ENCODE results near the gene RAB5A. TPM values are rescaled to one million over a fixed set of nuclear protein-coding genes. Genes with fewer than 3 reads are reported as not detected.

The RAB5A gene
- total RNA-seq, 4 donors from 2014 or later, result 80.6 to 105 (median 87.5) TPM

DNA sequence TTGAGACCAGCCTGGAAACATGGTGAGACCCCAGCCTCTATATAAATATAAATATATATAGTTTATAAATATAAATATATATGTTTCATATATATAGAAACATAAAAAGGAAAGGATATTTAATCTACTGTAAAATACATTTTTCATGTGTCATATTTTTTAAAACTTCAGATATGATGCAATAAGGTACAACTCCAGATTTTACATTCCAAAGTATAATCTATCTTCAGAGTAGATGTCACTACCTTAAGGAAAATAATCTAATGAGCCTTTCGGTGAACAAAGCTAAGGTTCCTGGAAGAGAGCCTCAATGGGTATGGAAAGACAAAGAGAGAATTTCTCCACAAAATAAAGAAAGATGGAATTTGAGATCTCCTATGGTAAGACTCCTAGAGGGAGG is 29.7 kb upstream of the RAB5A start:
- peaks cover 0 to 2% of the 10 kb centered on the region in 2 donors for H3K9me3 ChIP-seq
- no peak for DNase-seq
- intact Hi-C loops (cut with DNase I; ENCODE audit: low total_unique reads), result no loop called here
- WGBS, 2 donors (ENCODE audit: low coverage in 1 of 2), result 98 to 100% methylated on average over 1 of the region's 1 CpG
- no peaks in the 10 kb centered on the region for H3K4me1 ChIP-seq
- H3K4me3 ChIP-seq, result no peak overlapping the region
- TF ChIP-seq POLR2AphosphoS5 (IDR thresholded peaks at IDR 0.05), result no peak
- TF ChIP-seq, protein P1, sequence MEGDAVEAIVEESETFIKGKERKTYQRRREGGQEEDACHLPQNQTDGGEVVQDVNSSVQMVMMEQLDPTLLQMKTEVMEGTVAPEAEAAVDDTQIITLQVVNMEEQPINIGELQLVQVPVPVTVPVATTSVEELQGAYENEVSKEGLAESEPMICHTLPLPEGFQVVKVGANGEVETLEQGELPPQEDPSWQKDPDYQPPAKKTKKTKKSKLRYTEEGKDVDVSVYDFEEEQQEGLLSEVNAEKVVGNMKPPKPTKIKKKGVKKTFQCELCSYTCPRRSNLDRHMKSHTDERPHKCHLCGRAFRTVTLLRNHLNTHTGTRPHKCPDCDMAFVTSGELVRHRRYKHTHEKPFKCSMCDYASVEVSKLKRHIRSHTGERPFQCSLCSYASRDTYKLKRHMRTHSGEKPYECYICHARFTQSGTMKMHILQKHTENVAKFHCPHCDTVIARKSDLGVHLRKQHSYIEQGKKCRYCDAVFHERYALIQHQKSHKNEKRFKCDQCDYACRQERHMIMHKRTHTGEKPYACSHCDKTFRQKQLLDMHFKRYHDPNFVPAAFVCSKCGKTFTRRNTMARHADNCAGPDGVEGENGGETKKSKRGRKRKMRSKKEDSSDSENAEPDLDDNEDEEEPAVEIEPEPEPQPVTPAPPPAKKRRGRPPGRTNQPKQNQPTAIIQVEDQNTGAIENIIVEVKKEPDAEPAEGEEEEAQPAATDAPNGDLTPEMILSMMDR (IDR thresholded peaks at IDR 0.05), result no peak
- TF ChIP-seq POLR2A (IDR thresholded peaks at IDR 0.05), result no peak
- TF ChIP-seq EP300 (IDR thresholded peaks at IDR 0.05; ENCODE audit: low read depth), result no peak
- no peaks in the 10 kb centered on the region for H3K27me3 ChIP-seq
- no peak overlapping the region for H3K27ac ChIP-seq
- no peaks in the 10 kb centered on the region for H3K36me3 ChIP-seq
- in situ Hi-C loops (cut with MboI; ENCODE audit: low pct_ligation_motif_present in 1 of 4, low pct_unique_long_range_greater_than_20kb in 1 of 4, low sequenced_read_pairs in 3 of 4), result no loop called here

DNA sequence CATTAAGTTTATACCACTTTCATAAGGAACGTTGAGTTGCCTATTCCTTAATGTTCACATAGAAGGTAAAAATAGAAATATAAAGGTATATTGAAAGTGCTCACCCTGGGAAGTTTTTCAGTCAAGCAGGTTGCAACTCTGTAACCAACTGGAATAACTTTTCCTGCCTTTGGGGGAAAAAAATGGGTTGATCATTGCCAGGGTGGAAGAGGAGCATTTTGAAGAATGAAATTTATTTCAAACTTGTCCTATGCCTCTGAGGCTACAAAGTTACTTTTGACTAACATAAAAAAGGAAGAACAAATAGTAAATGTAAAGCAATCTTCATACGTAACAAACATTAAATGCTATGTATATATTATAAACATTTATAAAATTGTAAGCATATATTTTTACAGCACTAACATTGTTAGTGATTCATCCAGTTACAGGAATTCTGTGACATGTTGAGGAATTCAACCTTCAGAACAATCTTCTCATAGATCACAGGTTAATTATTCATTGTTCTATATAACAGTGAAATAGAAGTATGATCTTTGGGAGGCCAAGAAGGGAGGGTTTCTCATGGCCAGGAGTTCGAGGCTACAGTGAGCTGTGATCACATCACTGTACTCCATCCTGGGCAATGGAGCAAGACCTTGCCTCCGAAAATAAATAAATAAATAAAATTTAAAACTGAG is 26.4 kb upstream of the RAB5A start:
- in situ Hi-C loops (cut with MboI; ENCODE audit: low pct_ligation_motif_present in 1 of 4, low pct_unique_long_range_greater_than_20kb in 1 of 4, low sequenced_read_pairs in 3 of 4) (no loop called here), intact Hi-C loops (cut with DNase I; ENCODE audit: low total_unique reads) (no loop called here)
- Histone ChIP-seq H3K27me3 (no peaks in the 10 kb centered on the region), H3K4me1 (no peaks in the 10 kb centered on the region), H3K9me3 (no peaks in the 10 kb centered on the region), H3K27ac (no peak overlapping the region), H3K36me3 (no peaks in the 10 kb centered on the region), H3K4me3 (no peak overlapping the region)
- 50 to 82% methylated on average over 4 of the region's 4 CpGs for WGBS, 2 donors (ENCODE audit: low coverage in 1 of 2)
- DNase-seq, result no peak
- TF ChIP-seq EP300 (IDR thresholded peaks at IDR 0.05; ENCODE audit: low read depth), result no peak
- no peak for TF ChIP-seq POLR2AphosphoS5 (IDR thresholded peaks at IDR 0.05)
- TF ChIP-seq POLR2A (IDR thresholded peaks at IDR 0.05), result no peak
- TF ChIP-seq, protein P1 (IDR thresholded peaks at IDR 0.05), result no peak

DNA sequence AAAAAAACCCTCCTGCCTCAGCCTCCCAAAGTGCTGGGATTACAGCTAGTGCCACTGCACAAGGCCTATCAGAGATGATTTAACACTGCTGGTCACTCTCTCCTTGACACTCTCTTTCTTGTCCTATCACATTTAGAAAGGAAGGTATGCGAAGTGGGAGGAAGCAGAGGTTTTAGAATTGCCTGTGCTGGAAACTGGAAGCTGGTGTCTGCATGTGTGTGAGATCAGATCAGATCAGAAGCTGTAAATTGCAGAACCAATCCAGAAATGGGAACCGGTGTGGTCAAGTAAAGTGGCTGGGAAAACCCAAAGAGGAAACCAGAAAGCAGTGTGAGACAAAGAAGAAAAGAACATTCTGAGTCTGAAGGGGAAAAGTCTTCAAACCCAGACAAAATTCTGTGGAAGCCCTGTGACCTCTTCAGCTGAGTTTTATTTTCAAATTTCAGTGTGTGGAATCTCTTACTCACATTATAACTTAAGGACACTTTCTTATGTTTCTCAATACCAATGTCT is 15.7 kb upstream of the RAB5A start:
- TF ChIP-seq, protein P1 (IDR thresholded peaks at IDR 0.05), result no peak
- TF ChIP-seq POLR2AphosphoS5 (IDR thresholded peaks at IDR 0.05), result no peak
- TF ChIP-seq POLR2A (IDR thresholded peaks at IDR 0.05), result no peak
- no peak for TF ChIP-seq EP300 (IDR thresholded peaks at IDR 0.05; ENCODE audit: low read depth)
- Histone ChIP-seq H3K4me1 (no peaks in the 10 kb centered on the region), H3K36me3 (no peaks in the 10 kb centered on the region), H3K9me3 (no peaks in the 10 kb centered on the region), H3K27ac (no peak overlapping the region), H3K27me3 (no peaks in the 10 kb centered on the region), H3K4me3 (no peak overlapping the region)
- intact Hi-C loops (cut with DNase I; ENCODE audit: low total_unique reads) (no loop called here), in situ Hi-C loops (cut with MboI; ENCODE audit: low pct_ligation_motif_present in 1 of 4, low pct_unique_long_range_greater_than_20kb in 1 of 4, low sequenced_read_pairs in 3 of 4) (loop anchor here in 1 of 4 donors (25.0 kb wide), 1 partner anchor 256 kb away; the partner anchor contains the start of gene SGO1)
- DNase-seq, result no peak
- WGBS, 2 donors (ENCODE audit: low coverage in 1 of 2), result 58 to 95% methylated on average over 2 of the region's 2 CpGs

DNA sequence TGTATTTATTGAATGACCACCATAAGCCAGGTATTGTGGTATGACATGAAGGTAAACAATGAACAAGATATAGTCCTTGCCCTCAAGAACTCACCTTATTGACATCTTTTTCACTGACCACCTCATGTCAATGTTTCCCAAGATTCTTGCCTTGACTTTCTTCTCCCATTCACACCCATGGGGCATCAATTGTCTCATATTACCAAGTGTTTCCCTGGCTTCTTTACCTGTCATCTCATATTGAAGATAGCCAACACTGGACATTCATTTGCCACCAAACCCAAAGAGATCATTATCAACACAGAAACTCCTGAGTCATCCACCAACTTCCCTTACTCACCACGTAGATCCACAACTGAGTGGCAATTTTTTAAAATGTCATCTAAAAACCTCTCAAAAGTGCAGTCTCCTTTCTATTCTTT is 15.1 kb upstream of the RAB5A start:
- H3K4me1 ChIP-seq, result no peaks in the 10 kb centered on the region
- H3K4me3 ChIP-seq, result no peak overlapping the region
- intact Hi-C loops (cut with DNase I; ENCODE audit: low total_unique reads), result no loop called here
- 55 to 56% methylated on average over 1 of the region's 1 CpG for WGBS, 2 donors (ENCODE audit: low coverage in 1 of 2)
- no peak for TF ChIP-seq POLR2AphosphoS5 (IDR thresholded peaks at IDR 0.05)
- TF ChIP-seq POLR2A (IDR thresholded peaks at IDR 0.05), result no peak
- TF ChIP-seq EP300 (IDR thresholded peaks at IDR 0.05; ENCODE audit: low read depth), result no peak
- no peaks in the 10 kb centered on the region for H3K36me3 ChIP-seq
- in situ Hi-C loops (cut with MboI; ENCODE audit: low pct_ligation_motif_present in 1 of 4, low pct_unique_long_range_greater_than_20kb in 1 of 4, low sequenced_read_pairs in 3 of 4), result loop anchor here in 1 of 4 donors (25.0 kb wide), 1 partner anchor 256 kb away; the partner anchor contains the start of gene SGO1
- no peak overlapping the region for H3K27ac ChIP-seq
- DNase-seq, result no peak
- no peaks in the 10 kb centered on the region for H3K9me3 ChIP-seq
- H3K27me3 ChIP-seq, result no peaks in the 10 kb centered on the region

All from transverse colon (tissue), 4 donors.